NCI-H526 treated with DMSO at 0.1 percent for 48 hours (cell line): ENCODE results near the gene ZSWIM7.
A peak's percentile ranks its signal among the peaks of the same experiment; 100 is the strongest.

Source experiments
- DNase-seq: peaks from one replicate; lab custom pipeline; 2025; lab: John Stamatoyannopoulos, UW

The ZSWIM7 gene

GRCh38 chr17:15999141-15999973, at the start of gene ZSWIM7, which contains the start of gene TTC19:
ZSWIM7 (minus strand) TSS chr17:15999704; CDS start chr17:15999594, 110 bp downstream.
TTC19 (plus strand) TSS chr17:15999824; CDS start chr17:15999849, 25 bp downstream.
- DNase-seq: peak; percentile 79

GRCh38 chr17:16048811-16049449, 49.4 kb upstream of the ZSWIM7 start:
- DNase-seq: no peak

- no peak for DNase-seq
Observed at GRCh38 chr17:16046966-16047365, 47.5 kb upstream of the ZSWIM7 start.

GRCh38 chr17:16044487-16044886, 45.0 kb upstream of the ZSWIM7 start:
- no peak for DNase-seq

- DNase-seq: no peak
Observed at GRCh38 chr17:16040710-16041251, 41.3 kb upstream of the ZSWIM7 start.

- DNase-seq: no peak
Observed at GRCh38 chr17:16037636-16038035, 38.1 kb upstream of the ZSWIM7 start.

GRCh38 chr17:16036261-16036660, 36.8 kb upstream of the ZSWIM7 start:
- DNase-seq: no peak

GRCh38 chr17:16033729-16034349, 34.3 kb upstream of the ZSWIM7 start:
- DNase-seq: peak; percentile 83

- DNase-seq: no peak
Observed at GRCh38 chr17:16027708-16028584, 28.4 kb upstream of the ZSWIM7 start.

- no peak for DNase-seq
Observed at GRCh38 chr17:16026895-16027294, 27.4 kb upstream of the ZSWIM7 start.

- no peak for DNase-seq
Observed at GRCh38 chr17:16025202-16025601, 25.7 kb upstream of the ZSWIM7 start.

GRCh38 chr17:16023881-16024280, 24.4 kb upstream of the ZSWIM7 start:
- no peak for DNase-seq

- DNase-seq: no peak
Observed at GRCh38 chr17:16019347-16019746, 19.8 kb upstream of the ZSWIM7 start.

GRCh38 chr17:16013943-16014407, 14.5 kb upstream of the ZSWIM7 start:
- DNase-seq: peak; percentile 1

GRCh38 chr17:16007439-16007838, 7.9 kb upstream of the ZSWIM7 start:
- DNase-seq: no peak

GRCh38 chr17:16005636-16006035, 6.1 kb upstream of the ZSWIM7 start:
- no peak for DNase-seq

- DNase-seq: no peak
Observed at GRCh38 chr17:16003841-16004240, 4.3 kb upstream of the ZSWIM7 start.

- DNase-seq: no peak
Observed at GRCh38 chr17:16002708-16003260, 3.3 kb upstream of the ZSWIM7 start.

GRCh38 chr17:16001226-16001897, 1.9 kb upstream of the ZSWIM7 start:
- DNase-seq: no peak
